Activated T-cell treated with anti-CD3 and anti-CD28 coated beads for 24 hours (primary cell): ENCODE measurements around the gene DLG3.
"Not testable (repeated sequence)": the region's sequence is repeated elsewhere in the genome, so short reads cannot be mapped to it uniquely, and the experiment has no call there.

Source experiments
- DNase-seq: peaks from one replicate; pipeline ENCODE4 v3.0.0-alpha.2; 2020; ENCODE audit warnings: low read depth

Gene DLG3

GRCh38 chrX:70444326-70444945, at the start of gene DLG3:
DLG3 (plus strand) TSS chrX:70444835; CDS start chrX:70445202, 367 bp downstream.
- DNase-seq: no peak

DNA sequence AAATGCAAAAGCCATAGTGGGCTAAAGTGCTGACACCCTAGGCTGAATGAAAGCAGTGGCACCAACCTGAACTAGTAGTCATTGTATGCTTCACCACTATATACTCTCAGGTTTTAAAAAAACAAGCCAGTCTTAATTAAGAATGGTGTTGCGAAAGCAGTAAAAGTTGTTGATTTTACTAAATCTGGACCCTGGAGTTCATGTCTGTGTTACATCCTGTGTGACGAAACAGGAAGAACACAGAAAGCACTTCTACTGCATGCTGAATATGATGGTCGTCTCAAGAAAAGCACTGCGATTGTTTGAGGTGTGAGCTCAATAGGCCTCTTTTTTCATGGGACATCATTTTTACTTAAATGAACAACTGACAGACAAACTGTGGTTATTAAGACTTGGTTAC, 45.7 kb upstream of the DLG3 start:
- DNase-seq: no peak

- DNase-seq: not testable (repeated sequence)
Measured at GRCh38 chrX:70400181-70400580, 44.5 kb upstream of the DLG3 start.

DNA sequence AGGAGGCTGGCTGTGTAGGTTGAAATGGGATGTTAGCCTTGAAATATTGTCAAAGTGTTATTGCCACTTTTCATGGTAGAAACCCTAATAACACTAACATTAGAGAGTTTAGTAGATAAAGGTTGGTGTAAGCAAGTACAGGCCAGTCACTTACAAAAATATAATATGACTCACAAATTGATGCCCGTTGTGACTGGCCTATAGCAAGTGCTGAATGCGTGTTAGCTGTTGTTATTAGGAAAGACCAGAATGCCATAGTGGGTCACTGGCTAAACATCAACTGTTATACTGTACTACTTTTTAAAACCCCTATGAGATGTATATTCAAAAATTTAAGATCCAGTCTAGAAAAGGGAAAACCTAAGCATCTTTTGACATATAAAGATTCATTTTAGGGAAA, 41.9 kb upstream of the DLG3 start:
- no peak for DNase-seq

GRCh38 chrX:70405003-70405402, 39.6 kb upstream of the DLG3 start:
- DNase-seq: no peak

DNA sequence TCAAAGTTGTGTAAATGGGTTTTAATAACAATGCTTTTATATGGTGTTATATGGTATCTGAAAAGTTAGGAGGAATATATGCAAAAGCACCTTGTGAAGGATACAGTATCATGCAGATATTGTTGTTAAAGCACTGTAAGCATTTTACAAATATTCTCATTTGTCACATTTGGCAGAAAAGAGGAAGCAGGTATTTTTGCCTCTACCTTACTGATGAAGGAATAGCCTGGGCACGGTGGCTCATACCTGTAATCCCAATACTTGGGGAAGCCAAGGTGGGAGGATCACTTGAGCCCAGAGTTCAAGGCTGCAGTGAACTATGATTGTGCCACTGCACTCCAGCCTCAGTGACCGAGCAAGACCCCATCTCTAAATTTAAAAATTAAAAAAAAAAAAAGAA, 33.7 kb upstream of the DLG3 start:
- DNase-seq: no peak

DNA sequence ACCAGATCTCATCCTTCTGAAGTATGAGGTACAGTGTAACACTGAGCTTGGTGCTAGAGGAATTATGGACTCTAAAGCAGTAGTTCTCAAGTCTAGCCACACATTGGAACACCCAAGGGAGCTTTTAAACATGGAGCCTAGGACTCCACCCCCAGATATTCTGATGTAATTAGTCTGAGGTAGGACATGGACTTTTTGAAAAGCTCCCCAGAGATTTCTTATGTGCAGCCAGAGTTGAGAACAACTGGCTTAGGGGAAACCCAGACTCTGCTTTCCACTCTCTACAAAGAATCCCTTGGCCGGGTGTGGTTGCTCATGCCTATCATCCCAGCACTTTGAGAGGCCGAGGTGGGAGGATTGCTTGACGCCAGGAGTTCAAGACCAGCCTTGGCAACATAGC, 33.2 kb upstream of the DLG3 start:
- DNase-seq: no peak

DNA sequence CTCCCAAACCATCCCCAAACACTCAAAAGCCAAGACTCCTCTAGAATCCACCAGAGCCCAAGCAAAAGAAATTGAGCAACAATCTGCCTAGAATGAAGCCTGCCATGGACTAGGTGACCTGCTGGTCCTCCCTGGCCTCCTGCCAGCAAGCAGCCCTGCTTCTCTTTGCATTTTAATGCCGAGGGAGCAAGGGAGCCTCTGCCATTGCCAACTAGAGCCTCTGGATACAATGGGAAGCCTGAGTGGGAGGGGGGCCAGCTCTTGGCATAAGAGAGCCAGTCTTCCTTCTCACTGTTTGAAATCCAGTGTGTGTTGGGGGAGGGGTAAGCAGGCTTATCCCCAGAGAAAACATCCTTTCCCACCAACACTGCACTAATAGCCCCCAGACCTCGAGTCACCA, 23.0 kb upstream of the DLG3 start:
- no peak for DNase-seq

- no peak for DNase-seq
Measured at GRCh38 chrX:70422851-70423341, 21.7 kb upstream of the DLG3 start, which contains the start of gene GDPD2. GDPD2 (plus strand) TSS chrX:70423314; CDS start chrX:70424985, 1,671 bp downstream.

- DNase-seq: no peak
Measured at GRCh38 chrX:70423936-70424675, 20.5 kb upstream of the DLG3 start.

DNA sequence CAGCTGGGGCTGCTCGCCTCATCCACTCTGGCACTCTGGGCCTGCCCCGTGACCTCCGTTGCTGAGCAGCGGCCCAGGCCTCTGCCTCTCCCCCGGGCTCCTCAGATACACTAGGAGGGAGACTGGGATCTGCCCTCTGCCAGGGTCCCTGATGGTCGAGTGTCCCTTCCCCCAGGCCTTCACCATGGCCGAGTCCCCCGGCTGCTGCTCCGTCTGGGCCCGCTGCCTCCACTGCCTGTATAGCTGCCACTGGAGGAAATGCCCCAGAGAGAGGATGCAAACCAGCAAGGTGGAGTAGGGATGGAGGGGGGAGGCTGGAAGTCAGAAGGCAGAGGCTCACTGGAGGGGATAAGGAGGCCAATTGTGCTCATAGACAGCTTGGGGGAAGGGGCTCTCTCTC, 19.8 kb upstream of the DLG3 start:
- no peak for DNase-seq

DNA sequence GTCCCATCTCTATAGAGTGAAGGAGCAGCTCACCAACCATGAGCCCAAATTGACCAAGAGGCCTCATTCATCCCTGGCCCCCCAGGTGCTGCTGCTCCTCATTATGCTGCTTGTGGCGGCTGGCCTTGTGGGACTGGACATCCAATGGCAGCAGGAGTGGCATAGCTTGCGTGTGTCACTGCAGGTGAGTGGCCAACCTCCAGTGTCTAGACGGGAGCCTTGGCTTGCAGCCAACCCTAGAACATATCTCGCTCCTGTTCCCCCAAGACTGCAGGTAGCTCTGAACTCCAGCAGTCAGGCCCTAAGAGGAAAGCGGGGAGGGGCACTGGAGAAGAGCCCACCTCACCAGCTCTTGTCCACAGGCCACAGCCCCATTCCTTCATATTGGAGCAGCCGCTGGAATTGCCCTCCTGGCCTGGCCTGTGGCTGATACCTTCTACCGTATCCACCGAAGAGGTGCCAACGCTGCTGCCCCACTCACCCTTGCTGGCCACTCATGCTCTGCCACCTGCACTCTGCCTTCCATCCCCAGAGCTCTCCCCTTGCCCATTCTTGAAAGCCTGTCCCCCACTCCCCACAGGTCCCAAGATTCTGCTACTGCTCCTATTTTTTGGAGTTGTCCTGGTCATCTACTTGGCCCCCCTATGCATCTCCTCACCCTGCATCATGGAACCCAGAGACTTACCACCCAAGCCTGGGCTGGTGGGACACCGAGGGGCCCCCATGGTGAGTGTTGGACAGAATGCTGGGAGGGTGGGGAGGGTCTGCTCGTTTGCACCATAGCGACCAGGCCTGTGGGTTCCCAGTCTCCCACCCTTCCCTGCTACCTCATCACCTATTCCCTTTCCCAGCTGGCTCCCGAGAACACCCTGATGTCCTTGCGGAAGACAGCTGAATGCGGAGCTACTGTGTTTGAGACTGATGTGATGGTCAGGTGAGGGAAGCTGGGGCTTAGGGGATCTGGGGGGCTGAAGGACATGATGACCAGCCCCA, 18.1 kb upstream of the DLG3 start:
- no peak for DNase-seq

GRCh38 chrX:70427365-70427764, 17.3 kb upstream of the DLG3 start:
- DNase-seq: no peak

GRCh38 chrX:70429759-70430158, 14.9 kb upstream of the DLG3 start:
- no peak for DNase-seq

DNA sequence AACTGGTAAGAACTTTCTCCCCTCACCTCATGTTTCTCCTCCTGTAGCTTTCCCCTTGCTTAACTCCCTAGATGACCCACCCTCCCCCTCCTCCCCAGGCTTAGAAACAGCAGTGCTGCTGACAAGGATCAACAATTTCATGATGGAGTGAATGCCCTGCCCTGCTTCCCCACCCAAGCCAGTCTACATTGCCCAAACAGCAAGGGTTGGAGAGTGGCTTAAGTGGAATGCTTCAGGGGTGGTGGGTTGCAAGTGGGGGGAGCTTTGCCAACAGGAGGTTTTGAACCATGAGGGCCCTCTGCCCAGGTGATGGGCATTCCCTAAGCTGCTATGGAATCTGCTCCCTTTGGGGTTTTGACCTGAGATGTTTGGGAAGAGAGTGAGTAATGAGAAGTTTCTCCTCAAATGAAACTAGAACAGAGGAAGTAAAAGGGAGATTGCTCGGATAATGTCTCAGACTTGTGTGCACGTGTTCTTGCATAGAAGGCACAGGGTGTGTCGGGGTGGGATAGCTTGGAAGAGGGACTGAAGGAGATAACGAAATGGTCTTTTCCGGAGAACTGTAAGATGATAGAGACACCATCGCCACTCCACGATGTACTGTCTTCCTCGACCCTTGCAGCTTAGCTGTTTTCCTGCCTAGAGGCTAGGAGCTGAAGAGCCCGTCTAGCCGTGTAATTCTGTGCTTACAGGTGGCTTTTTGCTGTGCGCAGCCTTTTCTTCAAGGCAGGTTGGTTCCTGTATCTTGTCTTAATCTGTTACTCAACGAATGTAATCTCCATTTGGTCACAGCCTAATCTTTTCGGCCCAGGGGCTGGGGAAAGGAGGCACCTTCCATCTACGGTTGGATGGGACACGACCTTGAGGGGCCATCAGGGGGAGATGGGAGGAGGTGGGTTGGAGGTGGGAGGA, 11.4 kb upstream of the DLG3 start:
- DNase-seq: no peak

DNA sequence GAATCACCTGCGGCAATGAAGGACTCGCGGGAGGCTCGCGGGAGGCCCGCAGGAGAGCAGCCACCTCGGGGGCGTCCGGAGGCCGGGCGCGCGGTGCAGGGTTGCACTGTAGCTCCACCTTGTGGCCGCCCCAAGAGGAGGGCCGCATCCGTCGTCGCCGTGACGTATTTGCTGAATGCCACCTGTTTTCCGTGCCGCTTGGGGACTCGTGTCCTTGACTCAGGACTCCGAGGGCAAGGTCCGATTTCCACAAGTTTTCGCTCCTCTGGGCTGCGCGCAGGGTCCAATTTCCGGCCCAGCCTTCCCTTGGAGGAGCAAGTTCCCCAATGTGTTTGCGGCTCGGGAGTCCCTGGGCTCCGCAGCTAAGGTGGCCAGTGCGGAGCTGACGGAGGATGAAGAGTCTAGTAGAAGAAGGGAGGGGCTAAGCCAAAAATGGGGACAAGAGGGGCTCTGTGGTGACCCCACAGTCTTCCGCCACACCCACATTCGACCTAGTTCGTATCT, 10.7 kb upstream of the DLG3 start:
- peak; percentile 56 for DNase-seq

GRCh38 chrX:70434352-70434866, 10.2 kb upstream of the DLG3 start:
- DNase-seq: peak; percentile 60

DNA sequence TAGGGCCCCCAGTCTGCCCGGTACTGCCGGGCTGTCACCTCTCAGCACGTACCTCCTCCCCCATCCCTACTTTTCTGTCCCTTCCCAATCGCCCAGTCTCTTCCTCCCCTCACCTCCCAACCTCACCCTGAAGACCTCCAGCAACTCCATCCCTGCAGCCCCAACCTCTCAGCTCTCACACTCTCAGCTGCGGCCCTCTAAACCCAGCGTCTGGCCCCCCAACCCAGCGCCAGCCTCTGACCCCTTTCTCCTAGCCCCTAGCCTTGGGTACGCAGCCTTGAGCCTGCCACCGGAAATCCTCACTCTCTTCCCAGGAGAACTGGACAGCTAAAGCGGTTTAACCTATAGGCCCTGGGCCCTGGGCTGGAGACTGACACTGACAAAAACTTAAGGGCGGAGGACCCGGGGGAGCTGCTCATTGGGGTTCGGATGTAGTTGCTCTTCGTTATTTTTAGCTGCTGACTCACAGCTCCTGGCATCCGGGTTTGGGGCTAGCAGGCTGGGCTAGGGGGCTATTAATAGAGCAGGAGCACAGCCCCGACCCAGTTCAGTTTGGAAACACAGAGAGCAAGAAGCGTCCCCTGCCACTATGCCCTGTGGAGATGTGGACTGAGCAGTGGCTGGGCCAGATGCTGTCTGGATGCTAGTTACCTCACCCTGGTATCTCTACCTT, 9.6 kb upstream of the DLG3 start:
- DNase-seq: no peak

- DNase-seq: no peak
Measured at GRCh38 chrX:70436343-70436742, 8.3 kb upstream of the DLG3 start.

- no peak for DNase-seq
Measured at GRCh38 chrX:70437011-70437410, 7.6 kb upstream of the DLG3 start.
